H1 (cell line): ENCODE measurements around the gene ANKRD13C. TPM values are rescaled to one million over a fixed set of nuclear protein-coding genes. Genes with fewer than 3 reads are reported as not detected.

Experiments used
- ATF2 ChIP-seq: IDR thresholded peaks from 2 replicates; pipeline ENCODE4 v1.6.1; 2012; ENCODE audit warnings: low read length, inconsistent platforms
- ATF3 ChIP-seq: IDR thresholded peaks from 2 replicates; pipeline ENCODE4 v1.6.1; 2011; ENCODE audit warnings: low read depth, mild to moderate bottlenecking, low read length; ENCODE audit not compliant: insufficient read depth
- BCL11A ChIP-seq, 2 experiments: IDR thresholded peaks; one replicate each; pipeline ENCODE4 v1.6.1; 2011; ENCODE audit warnings: low read depth in 2 of 2, low read length in 2 of 2, mild to moderate bottlenecking in 2 of 2
- CTCF ChIP-seq, 3 experiments: IDR thresholded peaks; 1 replicate in 2 of 3; 2 replicates in 1 of 3; pipeline versions ENCODE4 v1.5.1 to v1.6.1; 2011; ENCODE audit warnings: low read length in 3 of 3, mild to moderate bottlenecking in 3 of 3, inconsistent platforms in 2 of 3, low read depth in 1 of 3, moderate library complexity in 1 of 3; ENCODE audit not compliant: insufficient read depth in 1 of 3; ENCODE audit errors: control extremely low read depth in 1 of 3
- E2F6 ChIP-seq: IDR thresholded peaks from 2 replicates; pipeline ENCODE4 v1.6.1; 2012; ENCODE audit warnings: inconsistent platforms
- EGR1 ChIP-seq: IDR thresholded peaks from 2 replicates; pipeline ENCODE4 v1.6.1; 2011; ENCODE audit warnings: low read depth, low read length, borderline replicate concordance
- EZH2 ChIP-seq: fragments of 200-600 bp; sonication (generic); IDR thresholded peaks from 2 replicates; pipeline ENCODE4 v1.7.1; 2012; ENCODE audit warnings: low read depth, mild to moderate bottlenecking, moderate library complexity, low read length, inconsistent platforms; ENCODE audit not compliant: severe bottlenecking
- HDAC2 ChIP-seq, 2 experiments: fragments of 300-600 bp in 1 of 2; sonication (generic) in 1 of 2; IDR thresholded peaks; 2 replicates each; pipeline ENCODE4 v1.6.1; 2011 to 2012; ENCODE audit warnings: low read depth in 2 of 2, low read length in 2 of 2, mild to moderate bottlenecking in 2 of 2, moderate library complexity in 2 of 2, borderline replicate concordance in 1 of 2, inconsistent platforms in 1 of 2
- NRF1 ChIP-seq: IDR thresholded peaks from 2 replicates; pipeline ENCODE4 v1.6.1; 2011; ENCODE audit warnings: mild to moderate bottlenecking, low read depth, low read length, improper control_type of control experiment
- POU5F1 ChIP-seq: IDR thresholded peaks from 2 replicates; pipeline ENCODE4 v1.6.1; 2011; ENCODE audit warnings: low read depth, mild to moderate bottlenecking, low read length, moderate library complexity
- RNF2 ChIP-seq: fragments of 200-900, 300-1000 bp; sonication (generic); IDR thresholded peaks from 2 replicates; pipeline ENCODE4 v1.7.1; 2016; ENCODE audit warnings: borderline replicate concordance, low read depth, mild to moderate bottlenecking, antibody characterized with exemption, low read length; ENCODE audit not compliant: poor library complexity, severe bottlenecking; ENCODE audit errors: missing control alignments
- SIX5 ChIP-seq: IDR thresholded peaks from 2 replicates; pipeline ENCODE4 v1.6.1; 2011; ENCODE audit warnings: mild to moderate bottlenecking, low read depth, low read length
- SP2 ChIP-seq: IDR thresholded peaks from 2 replicates; pipeline ENCODE4 v1.6.1; 2012; ENCODE audit warnings: mild to moderate bottlenecking, low read length, inconsistent platforms
- SRF ChIP-seq: IDR thresholded peaks from 2 replicates; pipeline ENCODE4 v1.6.1; 2011; ENCODE audit warnings: mild to moderate bottlenecking, low read depth, low read length, moderate library complexity
- TAF7 ChIP-seq: optimal IDR thresholded peaks from 2 replicates; pipeline ENCODE3; 2011; ENCODE audit warnings: low read depth, mild to moderate bottlenecking, inconsistent platforms, low read length, moderate library complexity, borderline replicate concordance
- TEAD4 ChIP-seq: IDR thresholded peaks from 2 replicates; pipeline ENCODE4 v1.6.1; 2012; ENCODE audit warnings: low read depth, low read length, inconsistent platforms, mixed read lengths
- ZNF274 ChIP-seq: IDR thresholded peaks from 2 replicates; pipeline ENCODE4 v1.7.0; 2012; ENCODE audit warnings: low read length, borderline replicate concordance; ENCODE audit errors: extremely low read depth
- polyA plus RNA-seq, 7 experiments: library from polyadenylated mRNA; depleted of rRNA in 3 of 7; stranded (reverse) in 5 of 7; unstranded in 2 of 7; fragments of >200 nt in 5 of 7; fragments of 200-250 nt in 2 of 7; gene quantifications; 1 replicate in 5 of 7; 2 replicates in 1 of 7; 4 replicates in 1 of 7; pipeline versions ENCODE4 v1.2.1 to v1.2.3, GENCODE V29; 2011 to 2013; ENCODE audit warnings: missing spikeins in 2 of 7, mixed read lengths in 2 of 7
- total RNA-seq: library from RNA; stranded (reverse); fragmentation: NEBNext Ultra II Directional; extraction: Animal tissue kit (Norgen Biotek cat#: 25700); gene quantifications from 2 replicates; pipeline ENCODE4 v1.2.1, GENCODE V29; 2021

Gene ANKRD13C
- total and polyA plus RNA-seq, 2 of the 8 experiments (the other 6 are each of a cell fraction or from before 2014, with no cell fraction given), result 4.8 to 21.7 TPM

- TF ChIP-seq ATF2, result peak; percentile 89
- TF ChIP-seq EGR1, result peak; percentile 60; the same call in 1 of the 2 replicates
- TF ChIP-seq HDAC2 (IDR thresholded peaks at IDR 0.05; ENCODE audit: borderline replicate concordance in 1 of 2, low read depth in 2 of 2, low read length in 2 of 2), result peak in 1 of 2 experiments; percentile 59; a peak in 1 of 4 replicates
- no peak for TF ChIP-seq POU5F1
- TF ChIP-seq SP2, result no peak
- TF ChIP-seq ATF3, result no peak
- TF ChIP-seq TEAD4, result peak; percentile 83
- TF ChIP-seq SRF, result no peak
- 0 out of 4 replicates have a peak, but pooled peaks of 1 of the 3 experiments have one; percentile 2 for TF ChIP-seq CTCF (IDR thresholded peaks at IDR 0.05; ENCODE audit: control extremely low read depth in 1 of 3, insufficient read depth in 1 of 3, low read depth in 1 of 3, low read length in 3 of 3)
- TF ChIP-seq TAF7, result peak; percentile 93
- no peak for TF ChIP-seq BCL11A (IDR thresholded peaks at IDR 0.05; ENCODE audit: low read depth in 2 of 2, low read length in 2 of 2)
- no peak for TF ChIP-seq ZNF274
- TF ChIP-seq EZH2, result no peak
- TF ChIP-seq NRF1, result no peak
- TF ChIP-seq SIX5, result no peak
- TF ChIP-seq RNF2, result no peak
- no peak; the same call in none of the 2 replicates for TF ChIP-seq E2F6
These were observed at the start of gene ANKRD13C (continued) for GRCh38 chr1:70354332-70355110.
